GM18526 (cell line): ENCODE data around the gene KIAA1328.

Source experiments
- POLR2A ChIP-seq: IDR thresholded peaks from 3 replicates; pipeline ENCODE4 v1.6.1; 2011; ENCODE audit not compliant: insufficient read length; ENCODE audit errors: extremely low read depth

The KIAA1328 gene

GRCh38 chr18:36899289-36899688 is 70.4 kb downstream of the KIAA1328 start:
- TF ChIP-seq POLR2A = no peak

- no peak for TF ChIP-seq POLR2A
Measured at GRCh38 chr18:36900466-36900865, 71.5 kb downstream of the KIAA1328 start.

- TF ChIP-seq POLR2A = no peak
Measured at GRCh38 chr18:36901277-36901701, 72.4 kb downstream of the KIAA1328 start.

- no peak for TF ChIP-seq POLR2A
Measured at GRCh38 chr18:36903215-36903928, 74.4 kb downstream of the KIAA1328 start.

GRCh38 chr18:36905571-36905970 is 76.6 kb downstream of the KIAA1328 start:
- no peak for TF ChIP-seq POLR2A

GRCh38 chr18:36912887-36913286 is 84.0 kb downstream of the KIAA1328 start:
- no peak for TF ChIP-seq POLR2A

- no peak for TF ChIP-seq POLR2A
Measured at GRCh38 chr18:36917907-36918306, 89.0 kb downstream of the KIAA1328 start.

GRCh38 chr18:36929601-36930000 is 100.7 kb downstream of the KIAA1328 start:
- no peak for TF ChIP-seq POLR2A

GRCh38 chr18:36931106-36931505 is 102.2 kb downstream of the KIAA1328 start:
- TF ChIP-seq POLR2A = no peak

GRCh38 chr18:36933552-36933951 is 104.6 kb downstream of the KIAA1328 start:
- no peak for TF ChIP-seq POLR2A

GRCh38 chr18:36934884-36935283 is 106.0 kb downstream of the KIAA1328 start:
- TF ChIP-seq POLR2A = no peak

GRCh38 chr18:36942264-36942663 is 113.3 kb downstream of the KIAA1328 start:
- TF ChIP-seq POLR2A = no peak

- no peak for TF ChIP-seq POLR2A
Measured at GRCh38 chr18:36947820-36948348, 119.0 kb downstream of the KIAA1328 start.

GRCh38 chr18:36950282-36950681 is 121.4 kb downstream of the KIAA1328 start:
- TF ChIP-seq POLR2A = no peak

GRCh38 chr18:36950960-36951359 is 122.0 kb downstream of the KIAA1328 start:
- TF ChIP-seq POLR2A = no peak

GRCh38 chr18:36953047-36953446 is 124.1 kb downstream of the KIAA1328 start:
- TF ChIP-seq POLR2A = no peak

GRCh38 chr18:36960038-36960437 is 131.1 kb downstream of the KIAA1328 start:
- TF ChIP-seq POLR2A = no peak

- no peak for TF ChIP-seq POLR2A
Measured at GRCh38 chr18:36963464-36963863, 134.5 kb downstream of the KIAA1328 start.

GRCh38 chr18:36974686-36975085 is 145.8 kb downstream of the KIAA1328 start:
- no peak for TF ChIP-seq POLR2A
